Astrocyte of the spinal cord (primary cell): ENCODE results near the gene TRPM2.
"Not testable (repeated sequence)": the region's sequence is repeated elsewhere in the genome, so short reads cannot be mapped to it uniquely, and the experiment has no call there.

ENCODE experiments used
- DNase-seq: peaks from one replicate; pipeline ENCODE4 v3.0.0; 2011; ENCODE audit warnings: low read depth, low spot score
- H3K4me3 ChIP-seq: 2 replicates; pipeline ENCODE4 v1.5.1; 2011; ENCODE audit warnings: low read depth, mild to moderate bottlenecking, low read length, moderate library complexity
- CTCF ChIP-seq: IDR thresholded peaks from 2 replicates; pipeline ENCODE4 v1.5.1; 2012; ENCODE audit warnings: low read depth, mild to moderate bottlenecking, low read length, inconsistent platforms
- in situ Hi-C: cut with HindIII; loops from 2 replicates; pipeline ENCODE4 v1.10.0; 2017; ENCODE audit warnings: low sequenced_read_pairs

Gene TRPM2

GRCh38 chr21:44356160-44356559 is 2.7 kb downstream of the TRPM2 start:
- no peak for DNase-seq
- TF ChIP-seq CTCF: no peak
- in situ Hi-C loops: no loop called here
- H3K4me3 ChIP-seq: no peak overlapping the region

GRCh38 chr21:44356636-44357035 is 3.2 kb downstream of the TRPM2 start:
- no peak overlapping the region for H3K4me3 ChIP-seq
- DNase-seq: no peak
- in situ Hi-C loops: no loop called here
- no peak for TF ChIP-seq CTCF

- in situ Hi-C loops: no loop called here
- no peak overlapping the region for H3K4me3 ChIP-seq
- DNase-seq: no peak
- TF ChIP-seq CTCF: no peak
Observed at GRCh38 chr21:44357064-44357837, 3.8 kb downstream of the TRPM2 start.

GRCh38 chr21:44359396-44359795 is 6.0 kb downstream of the TRPM2 start:
- DNase-seq: no peak
- no peak overlapping the region for H3K4me3 ChIP-seq
- no peak for TF ChIP-seq CTCF
- in situ Hi-C loops: no loop called here

- H3K4me3 ChIP-seq: no peak overlapping the region
- no peak for TF ChIP-seq CTCF
- no peak for DNase-seq
- in situ Hi-C loops: no loop called here
Observed at GRCh38 chr21:44360159-44360558, 6.7 kb downstream of the TRPM2 start.

GRCh38 chr21:44361903-44362302 is 8.5 kb downstream of the TRPM2 start:
- in situ Hi-C loops, DNase-seq, H3K4me3 ChIP-seq: not testable (repeated sequence)

- in situ Hi-C loops: no loop called here
- no peak overlapping the region for H3K4me3 ChIP-seq
- DNase-seq: no peak
- TF ChIP-seq CTCF: no peak
Observed at GRCh38 chr21:44363278-44363677, 9.9 kb downstream of the TRPM2 start.
